D721Med (cell line): ENCODE measurements around the gene ATP5PF.
"Not testable (repeated sequence)": the region's sequence is repeated elsewhere in the genome, so short reads cannot be mapped to it uniquely, and the experiment has no call there.

Source experiments
- DNase-seq: peaks from one replicate; pipeline ENCODE4 v3.0.0; 2011; ENCODE audit warnings: low spot score; ENCODE audit not compliant: insufficient read length
- FAIRE-seq: peaks from 2 replicates; lab custom pipeline; 2011; peaks lifted over from hg19 to GRCh38; lab: Jason Lieb, UNC
- TF ChIP-seq, protein P1 (sequence below): IDR thresholded peaks from 2 replicates; pipeline ENCODE4 v1.5.1; 2012; ENCODE audit warnings: mild to moderate bottlenecking, control low read depth; ENCODE audit not compliant: insufficient read depth; ENCODE audit errors: missing control alignments

Gene ATP5PF

DNA sequence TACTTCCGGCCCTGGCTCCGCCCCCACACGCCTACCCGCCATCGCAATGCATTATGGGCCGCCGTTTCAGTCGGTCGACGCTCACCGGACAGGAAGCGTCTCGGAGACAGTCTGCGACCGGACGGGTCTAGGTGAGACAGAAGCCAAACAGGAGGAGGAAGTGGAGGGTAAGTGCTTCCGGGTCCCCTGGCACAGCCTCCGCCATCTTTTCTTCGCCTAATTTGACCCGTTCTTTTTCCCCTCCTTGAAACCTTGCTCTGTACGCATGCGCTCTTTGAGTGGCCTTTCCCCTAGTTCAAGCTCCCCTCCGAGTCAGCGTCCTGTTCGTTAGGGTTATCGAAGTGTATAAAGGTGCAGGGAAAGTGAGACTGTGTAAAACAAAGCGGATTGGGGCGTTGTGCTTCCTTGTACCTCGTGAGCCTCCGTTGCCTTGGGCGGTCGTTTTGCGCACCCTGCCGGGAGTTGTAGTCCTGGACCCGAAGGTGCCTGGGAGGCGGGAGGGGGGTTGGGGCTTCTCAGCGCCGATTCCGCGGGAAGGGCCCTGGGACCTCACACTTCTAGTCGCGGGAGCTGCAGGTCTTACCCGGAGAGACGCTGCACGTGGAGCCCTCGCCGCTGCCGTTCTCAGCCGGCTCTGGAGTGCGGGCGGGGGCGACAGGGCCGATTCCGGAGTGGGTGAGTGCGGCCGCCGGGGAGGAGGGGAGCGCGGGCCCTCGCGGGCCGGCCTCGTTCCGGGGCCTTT, at the start of gene ATP5PF, which contains the start of gene GABPA:
Gene ATP5PF (minus strand): TSS at position 1 of the 742 bp plus-strand sequence. CDS start 5,110 bp downstream, outside the sequence.
Gene GABPA (plus strand): TSS at position 69 of the 742 bp plus-strand sequence. CDS start 6,627 bp downstream, outside the sequence.
- peak; percentile 23 for DNase-seq
- FAIRE-seq, result no peak
- TF ChIP-seq, protein P1, sequence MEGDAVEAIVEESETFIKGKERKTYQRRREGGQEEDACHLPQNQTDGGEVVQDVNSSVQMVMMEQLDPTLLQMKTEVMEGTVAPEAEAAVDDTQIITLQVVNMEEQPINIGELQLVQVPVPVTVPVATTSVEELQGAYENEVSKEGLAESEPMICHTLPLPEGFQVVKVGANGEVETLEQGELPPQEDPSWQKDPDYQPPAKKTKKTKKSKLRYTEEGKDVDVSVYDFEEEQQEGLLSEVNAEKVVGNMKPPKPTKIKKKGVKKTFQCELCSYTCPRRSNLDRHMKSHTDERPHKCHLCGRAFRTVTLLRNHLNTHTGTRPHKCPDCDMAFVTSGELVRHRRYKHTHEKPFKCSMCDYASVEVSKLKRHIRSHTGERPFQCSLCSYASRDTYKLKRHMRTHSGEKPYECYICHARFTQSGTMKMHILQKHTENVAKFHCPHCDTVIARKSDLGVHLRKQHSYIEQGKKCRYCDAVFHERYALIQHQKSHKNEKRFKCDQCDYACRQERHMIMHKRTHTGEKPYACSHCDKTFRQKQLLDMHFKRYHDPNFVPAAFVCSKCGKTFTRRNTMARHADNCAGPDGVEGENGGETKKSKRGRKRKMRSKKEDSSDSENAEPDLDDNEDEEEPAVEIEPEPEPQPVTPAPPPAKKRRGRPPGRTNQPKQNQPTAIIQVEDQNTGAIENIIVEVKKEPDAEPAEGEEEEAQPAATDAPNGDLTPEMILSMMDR, result no peak

GRCh38 chr21:25778126-25778875, 43.6 kb upstream of the ATP5PF start:
- not testable (repeated sequence) for DNase-seq, FAIRE-seq

- no peak for DNase-seq
- FAIRE-seq, result no peak
- TF ChIP-seq, protein P1, result no peak
Measured at GRCh38 chr21:25776440-25776839, 41.7 kb upstream of the ATP5PF start.

DNA sequence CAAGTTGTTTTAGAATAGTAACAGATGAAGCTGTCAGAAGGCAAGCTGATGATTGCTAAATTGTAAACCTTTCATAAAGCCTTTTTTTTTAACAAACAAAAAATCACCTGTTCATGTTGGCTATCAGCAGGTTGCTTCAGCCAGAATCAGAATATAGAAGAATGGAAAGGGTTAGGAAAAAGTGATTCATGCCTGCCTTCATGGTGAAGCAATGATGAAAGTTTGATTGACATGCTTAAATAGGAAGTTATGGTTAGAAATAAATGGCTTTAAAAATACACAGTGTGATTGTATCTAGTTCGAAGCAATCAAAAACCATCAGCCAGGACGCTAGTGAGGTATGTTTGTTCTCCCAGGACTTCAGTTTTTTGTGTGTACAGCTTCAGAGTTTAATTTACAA, 38.0 kb upstream of the ATP5PF start:
- TF ChIP-seq, protein P1, result no peak
- no peak for DNase-seq
- no peak for FAIRE-seq

DNA sequence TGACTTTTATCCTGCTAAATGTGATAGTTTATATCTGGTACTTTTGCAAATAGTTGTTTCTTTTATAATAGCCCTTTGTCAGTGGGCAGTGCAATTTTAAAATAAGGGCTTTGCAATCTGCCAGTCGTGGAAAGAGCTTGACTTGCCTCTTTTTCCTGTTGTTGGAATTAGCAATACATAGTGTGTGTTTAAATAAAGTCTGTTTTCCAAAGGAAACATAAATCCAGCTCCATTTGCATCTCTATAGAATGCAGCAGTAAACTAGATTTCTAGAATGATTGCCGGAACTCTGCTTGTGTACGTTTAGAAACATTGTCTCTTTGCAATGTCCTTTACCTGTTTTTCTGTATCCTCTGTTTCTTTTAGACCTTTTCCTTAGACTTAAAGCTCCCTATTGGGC, 33.2 kb upstream of the ATP5PF start:
- no peak for FAIRE-seq
- DNase-seq, result no peak
- TF ChIP-seq, protein P1, result no peak

- TF ChIP-seq, protein P1, result no peak
Measured at GRCh38 chr21:25764065-25764464, 29.4 kb upstream of the ATP5PF start.

DNA sequence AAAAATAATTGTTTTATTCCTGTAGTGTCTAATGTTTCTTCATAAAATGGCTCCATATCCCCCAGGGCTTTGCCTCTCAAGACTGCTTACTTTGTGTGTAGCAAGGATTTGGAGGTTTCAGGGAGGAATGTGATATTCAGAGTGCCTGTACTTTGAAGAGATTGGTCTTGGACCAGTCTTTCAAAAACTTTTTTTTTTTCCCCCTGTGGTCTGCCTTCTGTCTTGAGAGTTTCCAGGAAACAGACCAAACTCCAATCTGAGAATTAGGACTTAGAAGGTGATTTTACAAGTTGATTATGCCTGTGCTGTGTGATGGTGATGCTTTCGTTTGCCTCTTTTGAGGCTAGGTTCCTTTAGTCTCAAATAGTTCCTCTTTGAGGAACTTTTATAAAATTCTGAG, 26.0 kb upstream of the ATP5PF start:
- no peak for FAIRE-seq
- TF ChIP-seq, protein P1, result no peak
- no peak for DNase-seq

More at GRCh38 chr21:25764065-25764464, 29.4 kb upstream of the ATP5PF start:
- FAIRE-seq (no peak), DNase-seq (no peak)
